ENCODE results near the gene SAMD4B. TPM values are rescaled to one million over a fixed set of nuclear protein-coding genes. Genes with fewer than 3 reads are reported as not detected.

Gene SAMD4B
- total and polyA plus RNA-seq, 2 experiments from 2014 or later: 54.8 to 61.0 TPM

DNA sequence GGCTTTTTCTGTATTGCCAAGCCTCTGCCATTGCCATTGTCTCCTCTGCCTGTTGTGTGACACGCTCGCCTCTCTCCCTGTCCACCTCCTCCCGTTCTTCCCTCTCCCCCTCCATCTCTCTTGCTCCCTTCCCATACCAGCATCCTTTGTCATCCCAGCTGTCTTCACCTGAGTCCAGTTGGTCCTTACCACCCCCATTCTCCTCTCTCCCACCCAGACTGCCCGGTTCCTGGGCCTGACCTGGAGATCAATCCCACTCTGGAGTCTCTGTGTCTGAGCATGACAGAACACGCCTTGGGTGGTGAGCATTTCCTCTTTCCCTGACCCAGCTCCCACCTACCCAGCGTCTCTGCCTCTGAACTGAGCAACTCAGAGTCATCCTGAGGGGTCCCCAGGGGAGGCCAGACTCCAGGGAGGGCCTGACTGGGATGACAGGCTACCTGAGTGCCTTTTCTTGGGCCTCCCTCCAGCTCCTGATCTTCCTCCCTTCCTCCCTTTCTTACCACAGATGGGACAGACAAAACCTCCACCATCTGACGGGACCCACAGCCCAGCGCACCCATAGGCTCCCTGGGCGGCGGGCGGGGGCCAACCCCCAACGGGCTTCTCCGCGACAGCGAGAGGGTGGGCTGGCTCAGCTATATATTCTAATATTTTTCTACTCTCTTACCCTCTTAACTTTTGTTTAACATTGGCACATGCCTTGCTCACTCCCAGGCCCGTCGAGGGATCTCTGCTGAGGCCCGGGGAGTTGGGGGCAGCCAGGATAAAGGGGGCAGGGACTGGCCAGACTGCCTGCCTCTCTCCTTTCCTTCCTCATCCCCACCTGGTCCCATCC lies 41.0 kb downstream of the SAMD4B start:
- no peaks in the 10 kb centered on the region for H3K4me1 ChIP-seq (ENCODE audit: insufficient read depth)
- no peaks in the 10 kb centered on the region for H3K27me3 ChIP-seq
- H2AFZ ChIP-seq: no peak overlapping the region
- WGBS (ENCODE audit: low lambda C conversion rate, missing lambda C conversion rate): 96% methylated on average over 16 of the region's 18 CpGs
- no peak for DNase-seq (ENCODE audit: low spot score)
- no peak overlapping the region for H3K4me3 ChIP-seq
- TF ChIP-seq, protein P1, sequence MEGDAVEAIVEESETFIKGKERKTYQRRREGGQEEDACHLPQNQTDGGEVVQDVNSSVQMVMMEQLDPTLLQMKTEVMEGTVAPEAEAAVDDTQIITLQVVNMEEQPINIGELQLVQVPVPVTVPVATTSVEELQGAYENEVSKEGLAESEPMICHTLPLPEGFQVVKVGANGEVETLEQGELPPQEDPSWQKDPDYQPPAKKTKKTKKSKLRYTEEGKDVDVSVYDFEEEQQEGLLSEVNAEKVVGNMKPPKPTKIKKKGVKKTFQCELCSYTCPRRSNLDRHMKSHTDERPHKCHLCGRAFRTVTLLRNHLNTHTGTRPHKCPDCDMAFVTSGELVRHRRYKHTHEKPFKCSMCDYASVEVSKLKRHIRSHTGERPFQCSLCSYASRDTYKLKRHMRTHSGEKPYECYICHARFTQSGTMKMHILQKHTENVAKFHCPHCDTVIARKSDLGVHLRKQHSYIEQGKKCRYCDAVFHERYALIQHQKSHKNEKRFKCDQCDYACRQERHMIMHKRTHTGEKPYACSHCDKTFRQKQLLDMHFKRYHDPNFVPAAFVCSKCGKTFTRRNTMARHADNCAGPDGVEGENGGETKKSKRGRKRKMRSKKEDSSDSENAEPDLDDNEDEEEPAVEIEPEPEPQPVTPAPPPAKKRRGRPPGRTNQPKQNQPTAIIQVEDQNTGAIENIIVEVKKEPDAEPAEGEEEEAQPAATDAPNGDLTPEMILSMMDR (IDR thresholded peaks at IDR 0.05; ENCODE audit: poor library complexity): no peak
- H3K27ac ChIP-seq: no peak overlapping the region
- no peaks in the 10 kb centered on the region for H3K9me2 ChIP-seq (replicated peaks; ENCODE audit: insufficient read depth)
- H4K20me1 ChIP-seq (ENCODE audit: insufficient read depth, poor library complexity, severe bottlenecking): no peaks in the 10 kb centered on the region
- H3K9me3 ChIP-seq (ENCODE audit: low read depth): no peaks in the 10 kb centered on the region
- H3K4me2 ChIP-seq: no peak overlapping the region
- H3K79me2 ChIP-seq: no peaks in the 10 kb centered on the region
- H3K36me3 ChIP-seq (replicated peaks; ENCODE audit: insufficient read depth, low read depth): no peaks in the 10 kb centered on the region

DNA sequence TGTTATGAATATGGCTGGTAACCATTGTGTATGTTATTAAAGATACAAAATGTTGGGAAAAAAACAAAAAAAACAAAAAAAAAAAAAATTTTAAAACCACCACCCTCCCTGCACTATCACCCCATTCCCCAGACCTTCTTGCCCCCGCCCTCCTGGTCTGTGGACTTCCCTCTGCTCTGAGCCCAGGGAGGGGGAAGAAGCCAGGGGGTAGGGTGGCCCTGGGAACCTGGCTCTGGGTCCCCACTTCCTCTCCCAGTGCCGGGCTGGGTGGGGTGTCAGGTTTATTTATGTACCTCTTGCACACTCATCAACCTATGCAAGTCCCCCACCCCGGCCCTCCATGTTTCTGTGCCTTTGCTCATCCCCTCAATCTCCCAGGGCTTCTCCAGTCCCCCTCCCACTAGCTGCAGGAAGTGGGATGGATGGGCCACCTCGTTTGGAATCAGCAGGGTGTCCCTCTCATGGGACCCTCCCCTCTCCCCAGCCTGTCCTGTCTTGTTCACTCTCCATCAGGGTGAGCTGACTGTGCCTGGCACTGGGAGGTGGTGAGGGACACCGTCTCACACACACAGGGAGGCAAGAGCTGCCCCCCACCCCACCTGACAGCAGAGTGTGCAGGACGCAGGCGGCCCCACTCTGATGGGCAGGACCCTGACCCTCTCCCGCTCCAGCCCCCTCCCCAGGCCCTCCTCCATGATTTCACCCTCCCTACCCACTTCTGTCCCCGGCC lies 42.8 kb downstream of the SAMD4B start:
- H3K36me3 ChIP-seq (replicated peaks; ENCODE audit: insufficient read depth, low read depth): no peaks in the 10 kb centered on the region
- peaks cover 12% of the 10 kb centered on the region for H3K79me2 ChIP-seq
- TF ChIP-seq, protein P1 (IDR thresholded peaks at IDR 0.05; ENCODE audit: poor library complexity): no peak
- TF ChIP-seq EZH2 (IDR thresholded peaks at IDR 0.05; ENCODE audit: borderline replicate concordance) (no peak), EZH2phosphoT487 (IDR thresholded peaks at IDR 0.05; ENCODE audit: low read depth, severe bottlenecking, unreplicated experiment) (no peak)
- H2AFZ ChIP-seq: no peak overlapping the region
- WGBS (ENCODE audit: low lambda C conversion rate, missing lambda C conversion rate): 79% methylated on average over 6 of the region's 9 CpGs
- no peaks in the 10 kb centered on the region for H3K9me3 ChIP-seq (ENCODE audit: low read depth)
- H3K4me3 ChIP-seq: no peak overlapping the region
- no peaks in the 10 kb centered on the region for H4K20me1 ChIP-seq (ENCODE audit: insufficient read depth, poor library complexity, severe bottlenecking)
- H3K9me2 ChIP-seq (replicated peaks; ENCODE audit: insufficient read depth): no peaks in the 10 kb centered on the region
- H3K27ac ChIP-seq: no peak overlapping the region
- peaks cover 4% of the 10 kb centered on the region for H3K4me1 ChIP-seq (ENCODE audit: insufficient read depth)
- H3K27me3 ChIP-seq: no peaks in the 10 kb centered on the region
- DNase-seq (ENCODE audit: low spot score): no peak
- no peak overlapping the region for H3K4me2 ChIP-seq

DNA sequence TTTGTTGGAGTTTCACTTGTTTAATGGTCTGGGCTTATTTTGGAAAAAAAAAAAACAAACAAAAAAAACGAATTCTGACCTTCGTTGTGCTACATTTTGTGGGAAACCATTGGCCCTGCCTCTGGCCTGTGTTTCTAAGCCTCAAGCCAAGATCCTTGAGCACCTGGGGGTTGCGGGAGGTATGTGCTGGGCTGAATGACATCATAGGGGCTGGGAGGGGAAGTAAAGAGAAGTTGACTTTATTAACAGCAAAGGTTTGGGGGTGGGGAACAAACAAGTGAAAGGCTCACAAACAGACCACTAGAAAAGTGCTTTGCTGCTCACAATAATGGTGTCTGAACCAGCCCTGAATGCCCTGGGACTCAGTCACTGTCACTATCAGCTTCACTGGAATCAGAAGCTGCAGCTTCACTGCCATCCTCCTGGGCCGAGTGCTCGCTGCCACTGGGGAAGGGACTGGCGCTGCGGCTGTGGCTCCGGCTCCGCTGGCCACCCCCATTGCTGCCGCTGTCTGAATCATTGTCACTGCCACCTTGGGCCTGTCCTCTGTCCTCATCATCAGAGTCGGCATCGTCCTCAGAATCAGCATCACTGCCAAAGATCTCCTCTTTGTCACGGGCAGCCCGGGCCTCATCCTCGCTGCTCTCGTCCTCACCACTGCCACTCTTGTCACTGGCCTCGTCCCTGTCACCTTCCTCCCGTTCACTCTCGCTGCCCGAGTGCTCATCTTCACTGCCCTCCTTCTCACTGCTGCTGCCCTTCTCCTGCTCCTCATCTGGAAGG lies 43.6 kb downstream of the SAMD4B start:
- no peaks in the 10 kb centered on the region for H3K27me3 ChIP-seq
- no peaks in the 10 kb centered on the region for H3K9me3 ChIP-seq (ENCODE audit: low read depth)
- no peak overlapping the region for H3K4me2 ChIP-seq
- no peak overlapping the region for H2AFZ ChIP-seq
- no peak for DNase-seq (ENCODE audit: low spot score)
- H3K4me3 ChIP-seq: no peak overlapping the region
- TF ChIP-seq EZH2 (IDR thresholded peaks at IDR 0.05; ENCODE audit: borderline replicate concordance) (no peak), EZH2phosphoT487 (IDR thresholded peaks at IDR 0.05; ENCODE audit: low read depth, severe bottlenecking, unreplicated experiment) (no peak)
- TF ChIP-seq, protein P1 (IDR thresholded peaks at IDR 0.05; ENCODE audit: poor library complexity): no peak
- WGBS (ENCODE audit: low lambda C conversion rate, missing lambda C conversion rate): 85% methylated on average over 20 of the region's 20 CpGs
- H3K79me2 ChIP-seq: peaks cover 15% of the 10 kb centered on the region
- no peaks in the 10 kb centered on the region for H3K36me3 ChIP-seq (replicated peaks; ENCODE audit: insufficient read depth, low read depth)
- no peaks in the 10 kb centered on the region for H3K9me2 ChIP-seq (replicated peaks; ENCODE audit: insufficient read depth)
- H4K20me1 ChIP-seq (ENCODE audit: insufficient read depth, poor library complexity, severe bottlenecking): no peaks in the 10 kb centered on the region
- H3K27ac ChIP-seq: no peak overlapping the region
- peaks cover 6% of the 10 kb centered on the region for H3K4me1 ChIP-seq (ENCODE audit: insufficient read depth)

Measured in hepatocyte (in vitro differentiated cells).